K562 (cell line): ENCODE results near the gene CBX4. TPM values are rescaled to one million over a fixed set of nuclear protein-coding genes. Genes with fewer than 3 reads are reported as not detected.

Experiments used
- ILK ChIP-seq: fragments of 450-650 bp; IDR thresholded peaks from 2 replicates; pipeline ENCODE4 v1.6.1; 2016; ENCODE audit warnings: missing genetic modification characterization, low read depth, mild to moderate bottlenecking, missing compliant biosample characterization, moderate library complexity, borderline replicate concordance
- MITF ChIP-seq: IDR thresholded peaks from 2 replicates; pipeline ENCODE4 v1.6.1; 2014; ENCODE audit warnings: antibody characterized with exemption
- MNT ChIP-seq, 2 experiments: fragments of 450-650 bp; conservative IDR thresholded peaks; 2 replicates each; pipeline ENCODE4 v1.6.1; 2017; ENCODE audit warnings: mild to moderate bottlenecking in 2 of 2, moderate library complexity in 2 of 2
- POLR2G ChIP-seq: fragments of 200-400 bp; formaldehyde crosslinking; IDR thresholded peaks from 2 replicates; pipeline ENCODE4 v1.6.1; 2017; ENCODE audit warnings: low read depth, mild to moderate bottlenecking, antibody characterized with exemption, low read length, moderate library complexity
- RNF2 ChIP-seq: sonication (generic); IDR thresholded peaks from 2 replicates; pipeline ENCODE4 v1.6.1; 2016
- SMAD4 ChIP-seq: fragments of 250-450 bp; sonication (Bioruptor Pico); conservative IDR thresholded peaks from 2 replicates; pipeline ENCODE4 v1.8.0; 2021; ENCODE audit warnings: inconsistent platforms, mild to moderate bottlenecking, moderate library complexity
- ZNF354B ChIP-seq: fragments of 250-450 bp; sonication (Bioruptor Pico); IDR thresholded peaks from 2 replicates; pipeline ENCODE4 v1.4.0; 2020
- polyA plus RNA-seq, 8 experiments: library from polyadenylated mRNA; depleted of rRNA in 4 of 8; stranded (reverse) in 5 of 8; unstranded in 3 of 8; fragments of >200 nt; fragmentation: Nextera tagmentation in 2 of 8; fragmentation: Illumina TruSeq in 1 of 8; extraction: Ambion mirVana in 2 of 8; extraction: Trizol in 1 of 8; gene quantifications; 2 replicates each; pipeline versions ENCODE4 v1.2.1 to v1.2.3, GENCODE V29; 2011 to 2014; ENCODE audit warnings: inconsistent platforms in 1 of 8, missing spikeins in 1 of 8
- total RNA-seq, 7 experiments: library from RNA; depleted of rRNA in 6 of 7; stranded (reverse); fragments of >200 nt in 6 of 7; fragmentation: Illumina TruSeq in 2 of 7; extraction: Trizol in 2 of 7; gene quantifications; 2 replicates each; pipeline versions ENCODE4 v1.2.1 to v1.2.3, GENCODE V29; 2011 to 2021; ENCODE audit warnings: low replicate concordance in 1 of 7
- TF ChIP-seq, protein P1 (sequence below): sonication (generic); formaldehyde crosslinking; IDR thresholded peaks from 2 replicates; pipeline ENCODE4 v1.8.0; 2023; ENCODE audit warnings: missing genetic modification reagents, mild to moderate bottlenecking, borderline replicate concordance

Gene CBX4
- total and polyA plus RNA-seq, 9 of the 15 experiments (the other 6 are each of a cell fraction or from before 2014, with no cell fraction given), result 0.98 to 50.5 (median 10.0) TPM

GRCh38 chr17:79837888-79838521 is 1.2 kb downstream of the CBX4 start (continued):
- TF ChIP-seq ZNF354B (CRISPR knock-in tag) (no peak), SMAD4 (no peak), MITF (no peak), RNF2 (no peak), ILK (no peak), MNT (conservative IDR thresholded peaks at IDR 0.05) (peak in 1 of 2 experiments; percentile 9; a peak in 1 of 4 replicates), POLR2G (0 out of 2 replicates have a peak, but pooled peaks have one; percentile 3)
- TF ChIP-seq, protein P1, sequence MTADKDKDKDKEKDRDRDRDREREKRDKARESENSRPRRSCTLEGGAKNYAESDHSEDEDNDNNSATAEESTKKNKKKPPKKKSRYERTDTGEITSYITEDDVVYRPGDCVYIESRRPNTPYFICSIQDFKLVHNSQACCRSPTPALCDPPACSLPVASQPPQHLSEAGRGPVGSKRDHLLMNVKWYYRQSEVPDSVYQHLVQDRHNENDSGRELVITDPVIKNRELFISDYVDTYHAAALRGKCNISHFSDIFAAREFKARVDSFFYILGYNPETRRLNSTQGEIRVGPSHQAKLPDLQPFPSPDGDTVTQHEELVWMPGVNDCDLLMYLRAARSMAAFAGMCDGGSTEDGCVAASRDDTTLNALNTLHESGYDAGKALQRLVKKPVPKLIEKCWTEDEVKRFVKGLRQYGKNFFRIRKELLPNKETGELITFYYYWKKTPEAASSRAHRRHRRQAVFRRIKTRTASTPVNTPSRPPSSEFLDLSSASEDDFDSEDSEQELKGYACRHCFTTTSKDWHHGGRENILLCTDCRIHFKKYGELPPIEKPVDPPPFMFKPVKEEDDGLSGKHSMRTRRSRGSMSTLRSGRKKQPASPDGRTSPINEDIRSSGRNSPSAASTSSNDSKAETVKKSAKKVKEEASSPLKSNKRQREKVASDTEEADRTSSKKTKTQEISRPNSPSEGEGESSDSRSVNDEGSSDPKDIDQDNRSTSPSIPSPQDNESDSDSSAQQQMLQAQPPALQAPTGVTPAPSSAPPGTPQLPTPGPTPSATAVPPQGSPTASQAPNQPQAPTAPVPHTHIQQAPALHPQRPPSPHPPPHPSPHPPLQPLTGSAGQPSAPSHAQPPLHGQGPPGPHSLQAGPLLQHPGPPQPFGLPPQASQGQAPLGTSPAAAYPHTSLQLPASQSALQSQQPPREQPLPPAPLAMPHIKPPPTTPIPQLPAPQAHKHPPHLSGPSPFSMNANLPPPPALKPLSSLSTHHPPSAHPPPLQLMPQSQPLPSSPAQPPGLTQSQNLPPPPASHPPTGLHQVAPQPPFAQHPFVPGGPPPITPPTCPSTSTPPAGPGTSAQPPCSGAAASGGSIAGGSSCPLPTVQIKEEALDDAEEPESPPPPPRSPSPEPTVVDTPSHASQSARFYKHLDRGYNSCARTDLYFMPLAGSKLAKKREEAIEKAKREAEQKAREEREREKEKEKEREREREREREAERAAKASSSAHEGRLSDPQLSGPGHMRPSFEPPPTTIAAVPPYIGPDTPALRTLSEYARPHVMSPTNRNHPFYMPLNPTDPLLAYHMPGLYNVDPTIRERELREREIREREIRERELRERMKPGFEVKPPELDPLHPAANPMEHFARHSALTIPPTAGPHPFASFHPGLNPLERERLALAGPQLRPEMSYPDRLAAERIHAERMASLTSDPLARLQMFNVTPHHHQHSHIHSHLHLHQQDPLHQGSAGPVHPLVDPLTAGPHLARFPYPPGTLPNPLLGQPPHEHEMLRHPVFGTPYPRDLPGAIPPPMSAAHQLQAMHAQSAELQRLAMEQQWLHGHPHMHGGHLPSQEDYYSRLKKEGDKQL, result no peak
